WTC11 (cell line): ENCODE data around the gene COL5A1. TPM values are rescaled to one million over a fixed set of nuclear protein-coding genes. Genes with fewer than 3 reads are reported as not detected.

Experiments
- ATAC-seq: fragments of 200-7000 bp; cut with Tn5 transposase; 2 replicates; pipeline ENCODE4 v1.10.0; 2021; ENCODE audit warnings: mild to moderate bottlenecking, moderate library complexity
- CTCF ChIA-PET: fragments of 300-600 bp; sonication (Branson Sonifier 250); formaldehyde crosslinking; loops from one replicate; lab custom pipeline; 2021; ENCODE audit warnings: antibody characterized with exemption; lab: Charles Lee
- POLR2A ChIA-PET: fragments of 350-600 bp; sonication (Branson Sonifier 250); formaldehyde crosslinking; loops from one replicate; lab custom pipeline; 2021; ENCODE audit warnings: antibody characterized with exemption; lab: Charles Lee
- DNase-seq: peaks from one replicate; pipeline ENCODE4 v3.0.0; 2021; ENCODE audit warnings: low spot score
- H3K27ac Mint-ChIP-seq: 2 replicates; pipeline ENCODE4 v1.8.0; 2021; ENCODE audit warnings: mixed read lengths
- H3K27me3 Mint-ChIP-seq: 2 replicates; pipeline ENCODE4 v1.8.0; 2021; ENCODE audit warnings: low read depth, mild to moderate bottlenecking, moderate library complexity, mixed read lengths
- H3K36me3 Mint-ChIP-seq: 2 replicates; pipeline ENCODE4 v1.8.0; 2021; ENCODE audit warnings: mixed read lengths
- H3K4me1 Mint-ChIP-seq: 2 replicates; pipeline ENCODE4 v1.8.0; 2022; ENCODE audit warnings: mixed read lengths
- H3K4me3 Mint-ChIP-seq: 2 replicates; pipeline ENCODE4 v1.8.0; 2021; ENCODE audit warnings: mild to moderate bottlenecking, moderate library complexity, mixed read lengths
- H3K9me3 Mint-ChIP-seq: 2 replicates; pipeline ENCODE4 v1.8.0; 2021; ENCODE audit warnings: mixed read lengths
- AFF4 ChIP-seq: sonication (generic); formaldehyde crosslinking; IDR thresholded peaks from 2 replicates; pipeline ENCODE4 v1.8.1; 2023; ENCODE audit warnings: mild to moderate bottlenecking, missing genetic modification reagents, borderline replicate concordance
- E2F4 ChIP-seq: sonication (generic); formaldehyde crosslinking; IDR thresholded peaks from 2 replicates; pipeline ENCODE4 v1.8.1; 2022; ENCODE audit warnings: low read depth, mild to moderate bottlenecking, moderate library complexity, missing genetic modification reagents, borderline replicate concordance
- E2F5 ChIP-seq: sonication (generic); formaldehyde crosslinking; IDR thresholded peaks from 2 replicates; pipeline ENCODE4 v1.8.1; 2022; ENCODE audit warnings: mild to moderate bottlenecking, moderate library complexity, missing genetic modification reagents
- ETV6 ChIP-seq: sonication (generic); formaldehyde crosslinking; IDR thresholded peaks from 2 replicates; pipeline ENCODE4 v1.8.1; 2022; ENCODE audit warnings: mild to moderate bottlenecking, missing genetic modification reagents
- FOXK1 ChIP-seq: sonication (generic); formaldehyde crosslinking; IDR thresholded peaks from 2 replicates; pipeline ENCODE4 v1.8.0; 2022; ENCODE audit warnings: mild to moderate bottlenecking, moderate library complexity, missing genetic modification reagents
- GRHL2 ChIP-seq: fragments of 250-450 bp; sonication (Bioruptor Pico); IDR thresholded peaks from 2 replicates; pipeline ENCODE4 v1.8.0; 2022; ENCODE audit warnings: mild to moderate bottlenecking, moderate library complexity; ENCODE audit not compliant: insufficient replicate concordance, severe bottlenecking
- GTF2I ChIP-seq: fragments of 250-450 bp; sonication (Bioruptor Pico); conservative IDR thresholded peaks from 2 replicates; pipeline ENCODE4 v1.4.0; 2021; ENCODE audit warnings: mild to moderate bottlenecking
- JAZF1 ChIP-seq: fragments of 250-450 bp; sonication (Bioruptor Pico); IDR thresholded peaks from 2 replicates; pipeline ENCODE4 v1.9.0; 2021; ENCODE audit warnings: moderate library complexity, mild to moderate bottlenecking, inconsistent platforms
- NFATC4 ChIP-seq: fragments of 250-450 bp; sonication (Bioruptor Pico); IDR thresholded peaks from 2 replicates; pipeline ENCODE4 v1.9.0; 2021; ENCODE audit warnings: mild to moderate bottlenecking
- NR2C2 ChIP-seq: sonication (generic); formaldehyde crosslinking; IDR thresholded peaks from 2 replicates; pipeline ENCODE4 v1.8.0; 2022; ENCODE audit warnings: mild to moderate bottlenecking, missing genetic modification reagents
- PREB ChIP-seq: sonication (generic); formaldehyde crosslinking; IDR thresholded peaks from 2 replicates; pipeline ENCODE4 v1.8.1; 2022; ENCODE audit warnings: mild to moderate bottlenecking, missing genetic modification reagents, moderate library complexity, borderline replicate concordance
- SP1 ChIP-seq: sonication (generic); formaldehyde crosslinking; conservative IDR thresholded peaks from 2 replicates; pipeline ENCODE4 v1.8.1; 2022; ENCODE audit warnings: missing genetic modification reagents
- ZNF219 ChIP-seq: sonication (generic); formaldehyde crosslinking; IDR thresholded peaks from 2 replicates; pipeline ENCODE4 v1.8.0; 2023; ENCODE audit warnings: missing genetic modification reagents, mild to moderate bottlenecking, borderline replicate concordance
- ZNF317 ChIP-seq: sonication (generic); formaldehyde crosslinking; IDR thresholded peaks from 2 replicates; pipeline ENCODE4 v1.8.1; 2023; ENCODE audit warnings: low read depth, mild to moderate bottlenecking, moderate library complexity, missing genetic modification reagents, borderline replicate concordance
- ZNF416 ChIP-seq: fragments of 250-450 bp; sonication (Bioruptor Pico); IDR thresholded peaks from 2 replicates; pipeline ENCODE4 v1.9.0; 2021; ENCODE audit warnings: mild to moderate bottlenecking, inconsistent platforms
- ZNF671 ChIP-seq: fragments of 250-450 bp; sonication (Bioruptor Pico); IDR thresholded peaks from 2 replicates; pipeline ENCODE4 v1.8.0; 2021; ENCODE audit warnings: mild to moderate bottlenecking
- total RNA-seq: library from RNA; stranded (reverse); gene quantifications from 3 replicates; pipeline ENCODE4 v1.2.3, GENCODE V29; 2021
- TF ChIP-seq, protein P1 (sequence below): sonication (generic); formaldehyde crosslinking; IDR thresholded peaks from 2 replicates; pipeline ENCODE4 v1.8.0; 2022; ENCODE audit warnings: mild to moderate bottlenecking, missing genetic modification reagents
- TF ChIP-seq, protein P2 (sequence below): sonication (generic); formaldehyde crosslinking; IDR thresholded peaks from 2 replicates; pipeline ENCODE4 v1.8.1; 2023; ENCODE audit warnings: mild to moderate bottlenecking, missing genetic modification reagents

COL5A1 gene
- total RNA-seq, 1 experiment from 2014 or later = 13.5 TPM

DNA sequence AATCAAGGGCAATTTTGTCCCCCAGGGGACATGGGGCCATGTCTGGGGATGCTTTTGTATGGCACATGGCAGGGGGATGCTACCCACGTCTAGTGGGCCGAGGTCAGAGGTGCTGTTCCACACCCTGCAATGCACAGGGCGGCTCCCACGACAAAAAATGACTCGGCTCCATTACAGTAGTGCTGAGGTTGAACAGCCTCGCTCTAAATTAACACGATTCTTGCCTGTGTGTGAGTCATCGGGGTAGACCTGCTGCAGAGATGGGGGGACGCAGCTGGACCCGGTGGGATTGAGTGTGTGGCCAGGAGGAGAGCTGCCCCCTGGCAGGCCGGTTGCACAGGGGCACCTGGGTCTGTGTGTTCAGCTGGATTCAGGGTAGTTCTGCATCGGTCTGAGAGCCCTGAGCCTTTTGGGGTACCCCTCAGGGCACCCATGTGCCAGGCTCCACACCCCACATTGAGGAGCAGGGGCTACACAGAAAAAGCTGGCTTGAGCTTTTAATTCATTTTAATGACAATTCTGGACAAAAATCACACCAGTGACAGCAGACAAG is 20.0 kb upstream of the COL5A1 start (continued):
- no peak for TF ChIP-seq ZNF219 (CRISPR knock-in tag)
- no peak for TF ChIP-seq NR2C2
- TF ChIP-seq GRHL2 (CRISPR knock-in tag) = no peak
- no peak for TF ChIP-seq ETV6 (CRISPR knock-in tag)
- no peak for TF ChIP-seq JAZF1 (CRISPR knock-in tag)
- TF ChIP-seq NFATC4 = no peak

DNA sequence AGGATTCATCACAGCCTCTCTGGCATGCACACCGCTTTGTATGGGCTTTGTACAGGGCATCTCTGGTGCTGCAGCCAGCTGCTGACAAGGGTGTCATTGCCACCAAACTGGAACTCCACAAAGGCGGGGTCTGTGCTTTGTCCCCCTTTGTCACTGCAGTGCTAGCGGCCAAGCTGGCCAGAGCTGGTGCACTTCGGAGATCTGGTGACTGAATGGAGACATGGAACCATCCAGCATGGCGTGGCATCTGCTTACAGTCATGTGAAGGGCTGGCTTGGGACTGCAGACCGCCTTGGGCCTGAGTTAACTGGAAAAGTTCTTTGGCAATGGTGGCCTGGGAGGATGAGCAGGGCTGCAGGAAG is 18.7 kb upstream of the COL5A1 start:
- ATAC-seq = no peak
- Mint-ChIP-seq H3K9me3 (no peaks in the 10 kb centered on the region), H3K4me3 (no peak overlapping the region), H3K4me1 (peaks cover 15% of the 10 kb centered on the region), H3K36me3 (no peaks in the 10 kb centered on the region), H3K27ac (no peak overlapping the region), H3K27me3 (no peaks in the 10 kb centered on the region)
- DNase-seq = peak; percentile 7
- TF ChIP-seq E2F5 (CRISPR knock-in tag) (no peak), SP1 (CRISPR knock-in tag) (no peak)
- ChIA-PET POLR2A (no interaction called here), CTCF (no interaction called here)

GRCh38 chr9:134623258-134624066 is 18.1 kb upstream of the COL5A1 start:
- Mint-ChIP-seq H3K4me3 (no peak overlapping the region), H3K36me3 (no peaks in the 10 kb centered on the region), H3K27me3 (no peaks in the 10 kb centered on the region), H3K27ac (no peak overlapping the region)
- no peak for ATAC-seq
- ChIA-PET POLR2A (no interaction called here), CTCF (no interaction called here)
- DNase-seq = peak; percentile 11
- TF ChIP-seq ZNF416 (CRISPR knock-in tag) (no peak), FOXK1 (CRISPR knock-in tag) (no peak), E2F4 (no peak), ZNF317 (no peak), AFF4 (CRISPR knock-in tag) (no peak), ZNF671 (CRISPR knock-in tag) (no peak), PREB (CRISPR knock-in tag) (no peak), GTF2I (CRISPR knock-in tag) (no peak)
- TF ChIP-seq, protein P1, sequence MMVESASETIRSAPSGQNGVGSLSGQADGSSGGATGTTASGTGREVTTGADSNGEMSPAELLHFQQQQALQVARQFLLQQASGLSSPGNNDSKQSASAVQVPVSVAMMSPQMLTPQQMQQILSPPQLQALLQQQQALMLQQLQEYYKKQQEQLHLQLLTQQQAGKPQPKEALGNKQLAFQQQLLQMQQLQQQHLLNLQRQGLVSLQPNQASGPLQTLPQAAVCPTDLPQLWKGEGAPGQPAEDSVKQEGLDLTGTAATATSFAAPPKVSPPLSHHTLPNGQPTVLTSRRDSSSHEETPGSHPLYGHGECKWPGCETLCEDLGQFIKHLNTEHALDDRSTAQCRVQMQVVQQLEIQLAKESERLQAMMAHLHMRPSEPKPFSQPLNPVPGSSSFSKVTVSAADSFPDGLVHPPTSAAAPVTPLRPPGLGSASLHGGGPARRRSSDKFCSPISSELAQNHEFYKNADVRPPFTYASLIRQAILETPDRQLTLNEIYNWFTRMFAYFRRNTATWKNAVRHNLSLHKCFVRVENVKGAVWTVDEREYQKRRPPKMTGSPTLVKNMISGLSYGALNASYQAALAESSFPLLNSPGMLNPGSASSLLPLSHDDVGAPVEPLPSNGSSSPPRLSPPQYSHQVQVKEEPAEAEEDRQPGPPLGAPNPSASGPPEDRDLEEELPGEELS (CRISPR knock-in tag) = no peak
- TF ChIP-seq, protein P2, sequence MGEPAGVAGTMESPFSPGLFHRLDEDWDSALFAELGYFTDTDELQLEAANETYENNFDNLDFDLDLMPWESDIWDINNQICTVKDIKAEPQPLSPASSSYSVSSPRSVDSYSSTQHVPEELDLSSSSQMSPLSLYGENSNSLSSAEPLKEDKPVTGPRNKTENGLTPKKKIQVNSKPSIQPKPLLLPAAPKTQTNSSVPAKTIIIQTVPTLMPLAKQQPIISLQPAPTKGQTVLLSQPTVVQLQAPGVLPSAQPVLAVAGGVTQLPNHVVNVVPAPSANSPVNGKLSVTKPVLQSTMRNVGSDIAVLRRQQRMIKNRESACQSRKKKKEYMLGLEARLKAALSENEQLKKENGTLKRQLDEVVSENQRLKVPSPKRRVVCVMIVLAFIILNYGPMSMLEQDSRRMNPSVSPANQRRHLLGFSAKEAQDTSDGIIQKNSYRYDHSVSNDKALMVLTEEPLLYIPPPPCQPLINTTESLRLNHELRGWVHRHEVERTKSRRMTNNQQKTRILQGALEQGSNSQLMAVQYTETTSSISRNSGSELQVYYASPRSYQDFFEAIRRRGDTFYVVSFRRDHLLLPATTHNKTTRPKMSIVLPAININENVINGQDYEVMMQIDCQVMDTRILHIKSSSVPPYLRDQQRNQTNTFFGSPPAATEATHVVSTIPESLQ (CRISPR knock-in tag) = no peak
- TF ChIP-seq, all 79 proteins: peak for 0
- H3K9me3 Mint-ChIP-seq = no peaks in the 10 kb centered on the region
- H3K4me1 Mint-ChIP-seq = peaks cover 15% of the 10 kb centered on the region
